Gastrocnemius medialis (tissue), 4 donors: ENCODE data around the gene CAPN2. TPM values are rescaled to one million over a fixed set of nuclear protein-coding genes. Genes with fewer than 3 reads are reported as not detected.
"Not testable (repeated sequence)": the region's sequence is repeated elsewhere in the genome, so short reads cannot be mapped to it uniquely, and the experiment has no call there.

ENCODE experiments used
- ATAC-seq, 2 donors: fragments of 150-250 bp; one replicate each; pipeline ENCODE4 v1.9.1; 2016
- DNase-seq, 2 donors: peaks; one replicate each; pipeline ENCODE4 v3.0.0-alpha.2; 2019
- H3K27ac ChIP-seq, 4 donors: fragments of 200-600 bp; sonication (generic); 1 replicate in 1 of 4; 2 replicates in 3 of 4; pipeline ENCODE4 v1.5.1; 2016 to 2018; ENCODE audit warnings: mild to moderate bottlenecking in 2 of 4, moderate library complexity in 1 of 4
- H3K27me3 ChIP-seq, 3 donors: fragments of 200-600 bp; sonication (generic) in 2 of 3; 1 replicate in 1 of 3; 2 replicates in 2 of 3; pipeline versions ENCODE4 v1.5.1 to v1.6.0; 2016 to 2019; ENCODE audit warnings: mild to moderate bottlenecking in 1 of 3, moderate library complexity in 1 of 3
- H3K36me3 ChIP-seq, 2 donors: fragments of 200-600 bp; sonication (generic) in 1 of 2; one replicate each; pipeline ENCODE4 v1.5.1; 2017 to 2018
- H3K4me1 ChIP-seq, 2 donors: fragments of 200-600 bp; sonication (generic) in 1 of 2; one replicate each; pipeline ENCODE4 v1.5.1; 2016 to 2017; ENCODE audit warnings: mild to moderate bottlenecking in 2 of 2
- H3K4me3 ChIP-seq, 4 donors: fragments of 200-600 bp; sonication (generic) in 3 of 4; 1 replicate in 1 of 4; 2 replicates in 3 of 4; pipeline ENCODE4 v1.5.1; 2016 to 2019; ENCODE audit warnings: mild to moderate bottlenecking in 2 of 4
- H3K9me3 ChIP-seq, 3 donors: fragments of 200-600 bp; sonication (generic) in 2 of 3; 1 replicate in 1 of 3; 2 replicates in 2 of 3; pipeline ENCODE4 v1.5.1; 2016 to 2019
- POLR2A ChIP-seq, 2 donors: fragments of 450-650 bp; IDR thresholded peaks; one replicate each; pipeline ENCODE4 v1.6.1; 2017; ENCODE audit warnings: antibody characterized with exemption in 2 of 2, mild to moderate bottlenecking in 2 of 2, moderate library complexity in 2 of 2
- in situ Hi-C, 4 donors: fragments of 200-750 bp; cut with MboI; loops; one replicate each; pipeline versions ENCODE4 v1.15.0 to v1.8.0; 2017; ENCODE audit warnings: low sequenced_read_pairs in 4 of 4
- intact Hi-C: fragments of 100-400 bp; cut with DNase I; formaldehyde crosslinking; loops from one replicate; pipeline ENCODE4 v1.15.1; 2023; ENCODE audit warnings: low total_unique reads
- total RNA-seq, 4 donors: library from RNA; depleted of rRNA; stranded (reverse); fragments of >200 nt; gene quantifications; one replicate each; pipeline versions ENCODE4 v1.1.0 to v1.2.3, GENCODE V29; 2016
- TF ChIP-seq, protein P1 (sequence below), 5 experiments: fragments of 450-650 bp in 3 of 5; fragments of 200-600 bp in 2 of 5; sonication (generic) in 2 of 5; IDR thresholded peaks in 4 of 5; conservative IDR thresholded peaks in 1 of 5; 1 replicate in 4 of 5; 2 replicates in 1 of 5; pipeline ENCODE4 v1.5.1; 2016 to 2019; ENCODE audit warnings: antibody characterized with exemption in 5 of 5, mild to moderate bottlenecking in 3 of 5, moderate library complexity in 3 of 5

The CAPN2 gene
- total RNA-seq, 4 donors from 2014 or later: 42.6 to 141 (median 89.4) TPM

DNA sequence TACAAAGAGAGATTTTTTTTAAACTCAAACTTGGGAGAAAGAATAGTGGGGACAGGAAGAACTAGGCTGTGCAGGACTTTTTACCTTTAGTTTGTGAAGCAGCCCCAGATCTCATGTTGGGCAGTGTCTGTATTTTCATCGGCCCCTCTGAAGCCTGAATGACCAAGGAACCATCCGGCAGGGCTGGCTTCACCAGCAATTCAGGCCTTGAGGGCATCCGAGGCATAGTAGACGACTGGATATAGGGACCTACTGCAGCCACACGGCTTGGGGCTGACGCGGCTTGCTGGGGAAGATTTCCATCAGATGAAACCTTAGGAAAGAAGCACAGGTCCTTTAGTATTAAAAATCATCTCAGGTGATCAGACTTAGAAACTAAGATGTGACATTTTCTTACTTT lies 89.7 kb downstream of the CAPN2 start:
- in situ Hi-C loops (loop anchor here in 1 of 4 donors (25.0 kb wide), 1 partner anchor 110 kb away; no protein-coding TSS in a partner anchor), intact Hi-C loops (no loop called here)
- H3K27ac ChIP-seq: no peak overlapping the region
- no peaks in the 10 kb centered on the region for H3K9me3 ChIP-seq
- TF ChIP-seq, protein P1, sequence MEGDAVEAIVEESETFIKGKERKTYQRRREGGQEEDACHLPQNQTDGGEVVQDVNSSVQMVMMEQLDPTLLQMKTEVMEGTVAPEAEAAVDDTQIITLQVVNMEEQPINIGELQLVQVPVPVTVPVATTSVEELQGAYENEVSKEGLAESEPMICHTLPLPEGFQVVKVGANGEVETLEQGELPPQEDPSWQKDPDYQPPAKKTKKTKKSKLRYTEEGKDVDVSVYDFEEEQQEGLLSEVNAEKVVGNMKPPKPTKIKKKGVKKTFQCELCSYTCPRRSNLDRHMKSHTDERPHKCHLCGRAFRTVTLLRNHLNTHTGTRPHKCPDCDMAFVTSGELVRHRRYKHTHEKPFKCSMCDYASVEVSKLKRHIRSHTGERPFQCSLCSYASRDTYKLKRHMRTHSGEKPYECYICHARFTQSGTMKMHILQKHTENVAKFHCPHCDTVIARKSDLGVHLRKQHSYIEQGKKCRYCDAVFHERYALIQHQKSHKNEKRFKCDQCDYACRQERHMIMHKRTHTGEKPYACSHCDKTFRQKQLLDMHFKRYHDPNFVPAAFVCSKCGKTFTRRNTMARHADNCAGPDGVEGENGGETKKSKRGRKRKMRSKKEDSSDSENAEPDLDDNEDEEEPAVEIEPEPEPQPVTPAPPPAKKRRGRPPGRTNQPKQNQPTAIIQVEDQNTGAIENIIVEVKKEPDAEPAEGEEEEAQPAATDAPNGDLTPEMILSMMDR (IDR thresholded peaks at IDR 0.05 in 4 of 5, conservative IDR thresholded peaks at IDR 0.05 in 1 of 5): no peak
- TF ChIP-seq POLR2A (IDR thresholded peaks at IDR 0.05): no peak
- ATAC-seq (no peak), DNase-seq (no peak)
- no peaks in the 10 kb centered on the region for H3K27me3 ChIP-seq
- no peaks in the 10 kb centered on the region for H3K4me1 ChIP-seq
- no peak overlapping the region for H3K4me3 ChIP-seq
- peaks cover 0 to 78% of the 10 kb centered on the region in 2 donors for H3K36me3 ChIP-seq

DNA sequence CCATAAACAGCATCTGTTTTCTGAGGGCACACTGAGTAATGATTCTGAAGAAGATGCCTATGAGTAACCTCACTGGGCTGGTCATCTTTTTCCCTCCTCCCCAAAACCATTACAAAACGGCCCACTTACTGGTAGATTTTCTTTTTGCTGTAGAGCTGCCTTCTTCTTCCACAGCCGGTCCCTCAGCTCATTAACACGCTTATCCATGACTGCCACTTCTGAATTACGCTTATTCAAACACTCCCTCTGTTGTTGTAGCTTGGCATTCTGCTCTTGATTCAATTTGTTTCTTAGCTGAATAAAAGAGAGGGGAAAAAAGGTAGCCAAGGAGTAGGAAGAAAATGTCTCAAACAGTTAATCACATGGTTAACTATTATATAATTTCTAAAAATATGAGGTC lies 90.3 kb downstream of the CAPN2 start:
- in situ Hi-C loops (loop anchor here in 1 of 4 donors (25.0 kb wide), 1 partner anchor 110 kb away; no protein-coding TSS in a partner anchor), intact Hi-C loops (no loop called here)
- H3K9me3 ChIP-seq: no peaks in the 10 kb centered on the region
- H3K4me3 ChIP-seq: no peak overlapping the region
- no peaks in the 10 kb centered on the region for H3K27me3 ChIP-seq
- ATAC-seq (no peak), DNase-seq (no peak)
- H3K27ac ChIP-seq: no peak overlapping the region
- no peak for TF ChIP-seq POLR2A (IDR thresholded peaks at IDR 0.05)
- TF ChIP-seq, protein P1 (IDR thresholded peaks at IDR 0.05 in 4 of 5, conservative IDR thresholded peaks at IDR 0.05 in 1 of 5): no peak
- H3K36me3 ChIP-seq: peaks cover 0 to 75% of the 10 kb centered on the region in 2 donors
- H3K4me1 ChIP-seq: no peaks in the 10 kb centered on the region

DNA sequence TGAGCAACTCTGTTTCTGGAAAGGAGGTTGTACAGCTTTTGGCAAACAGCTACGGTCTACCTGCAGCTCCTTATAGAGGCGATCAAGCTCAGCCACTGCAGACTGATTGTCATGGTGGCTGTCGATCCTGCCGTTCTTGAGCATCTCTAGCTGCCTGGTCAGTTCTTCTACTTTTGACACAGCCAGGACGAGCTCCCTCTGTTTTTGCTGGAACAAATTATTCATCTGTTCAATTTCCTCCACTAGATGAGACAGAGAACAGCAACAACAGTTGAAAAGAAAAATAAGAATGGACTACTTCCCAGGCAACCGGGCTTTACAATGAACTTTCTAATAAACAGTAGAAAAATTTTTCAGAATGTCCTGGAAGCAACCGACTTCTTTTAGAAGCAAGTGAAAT lies 90.9 kb downstream of the CAPN2 start:
- TF ChIP-seq, protein P1 (IDR thresholded peaks at IDR 0.05 in 4 of 5, conservative IDR thresholded peaks at IDR 0.05 in 1 of 5): no peak
- no peak for TF ChIP-seq POLR2A (IDR thresholded peaks at IDR 0.05)
- no peak for DNase-seq
- Histone ChIP-seq H3K36me3 (peaks cover 0 to 69% of the 10 kb centered on the region in 2 donors), H3K9me3 (no peaks in the 10 kb centered on the region), H3K4me1 (no peaks in the 10 kb centered on the region), H3K27me3 (no peaks in the 10 kb centered on the region), H3K27ac (no peak overlapping the region), H3K4me3 (no peak overlapping the region)
- no peak for ATAC-seq
- intact Hi-C loops: no loop called here
- in situ Hi-C loops: loop anchor here in 1 of 4 donors (25.0 kb wide), 1 partner anchor 109 kb away; no protein-coding TSS in a partner anchor

DNA sequence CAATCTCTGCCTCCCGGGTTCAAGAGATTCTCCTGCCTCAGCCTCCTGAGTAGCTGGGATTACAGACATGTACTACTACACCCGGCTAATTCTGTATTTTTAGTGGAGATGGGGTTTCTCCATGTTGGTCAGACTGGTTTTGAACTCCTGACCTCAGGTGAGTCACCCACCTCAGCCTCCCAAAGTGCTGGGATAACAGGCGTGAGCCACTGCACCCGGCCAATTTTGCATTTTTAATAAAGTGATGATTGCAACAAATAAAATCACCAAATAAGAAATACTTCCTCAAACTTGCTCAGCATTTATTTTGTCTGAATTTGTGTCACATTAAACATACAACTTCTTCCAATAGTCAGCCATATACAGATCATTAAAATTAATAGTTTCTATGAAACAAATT lies 97.6 kb downstream of the CAPN2 start:
- not testable (repeated sequence) for H3K27ac ChIP-seq, ATAC-seq, H3K4me1 ChIP-seq, H3K27me3 ChIP-seq, H3K9me3 ChIP-seq, DNase-seq, H3K4me3 ChIP-seq
- in situ Hi-C loops (loop anchor here in 1 of 4 donors (25.0 kb wide), 1 partner anchor 102 kb away; no protein-coding TSS in a partner anchor), intact Hi-C loops (loop anchor here (5.0 kb wide), 1 partner anchor 97 kb away; no protein-coding TSS in a partner anchor)
- peaks cover 0 to 39% of the 10 kb centered on the region in 2 donors for H3K36me3 ChIP-seq

DNA sequence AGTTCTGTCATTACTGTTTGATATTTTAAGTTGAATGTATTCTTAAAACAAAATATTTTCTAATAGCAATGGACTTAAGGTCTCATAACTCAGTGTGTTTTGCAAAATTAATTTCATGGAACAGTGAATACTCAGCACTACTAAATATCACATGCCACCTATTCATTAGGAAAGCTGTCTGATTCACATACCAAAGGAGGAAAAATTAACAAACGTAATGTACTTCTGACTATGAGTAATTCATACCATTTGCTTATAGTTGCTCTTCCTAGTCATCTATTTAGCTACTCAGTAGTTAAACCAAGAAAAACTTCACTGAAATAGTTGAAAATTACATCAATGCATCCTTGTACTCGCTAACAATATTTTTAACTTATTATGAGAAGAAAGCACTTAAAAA lies 98.2 kb downstream of the CAPN2 start:
- no peaks in the 10 kb centered on the region for H3K27me3 ChIP-seq
- H3K4me1 ChIP-seq: peaks cover 12 to 14% of the 10 kb centered on the region in 2 donors
- no peak overlapping the region for H3K27ac ChIP-seq
- no peak for DNase-seq
- in situ Hi-C loops (loop anchor here in 1 of 4 donors (25.0 kb wide), 1 partner anchor 102 kb away; no protein-coding TSS in a partner anchor), intact Hi-C loops (loop anchor here (5.0 kb wide), 1 partner anchor 97 kb away; no protein-coding TSS in a partner anchor)
- TF ChIP-seq POLR2A (IDR thresholded peaks at IDR 0.05): no peak
- TF ChIP-seq, protein P1 (IDR thresholded peaks at IDR 0.05 in 4 of 5, conservative IDR thresholded peaks at IDR 0.05 in 1 of 5): no peak
- no peak for ATAC-seq
- no peaks in the 10 kb centered on the region for H3K9me3 ChIP-seq
- peaks cover 0 to 38% of the 10 kb centered on the region in 2 donors for H3K36me3 ChIP-seq
- H3K4me3 ChIP-seq: no peak overlapping the region
